ENCODE results near the gene CD163L1.
"Not testable (repeated sequence)": the region's sequence is repeated elsewhere in the genome, so short reads cannot be mapped to it uniquely, and the experiment has no call there.

Gene CD163L1

GRCh38 chr12:7448099-7448498 is 4.1 kb upstream of the CD163L1 start:
- no peak overlapping the region for H3K4me3 ChIP-seq (replicated peaks; ENCODE audit: low read depth, low read length)
- H3K27me3 ChIP-seq (replicated peaks; ENCODE audit: control insufficient read depth, insufficient read depth, low read length): no peaks in the 10 kb centered on the region
- no peak for DNase-seq (ENCODE audit: extremely low read depth, insufficient read length)
- TF ChIP-seq CTCF (IDR thresholded peaks at IDR 0.05; ENCODE audit: insufficient read depth, low read length, poor library complexity, severe bottlenecking): no peak
- H3K36me3 ChIP-seq (ENCODE audit: control insufficient read depth, insufficient read depth, low read length): no peaks in the 10 kb centered on the region

GRCh38 chr12:7444537-7444936 is 584 bp upstream of the CD163L1 start:
- Histone ChIP-seq H3K4me3 (replicated peaks; ENCODE audit: low read depth, low read length) (no peak overlapping the region), H3K36me3 (ENCODE audit: control insufficient read depth, insufficient read depth, low read length) (no peaks in the 10 kb centered on the region), H3K27me3 (replicated peaks; ENCODE audit: control insufficient read depth, insufficient read depth, low read length) (no peaks in the 10 kb centered on the region)
- TF ChIP-seq CTCF (IDR thresholded peaks at IDR 0.05; ENCODE audit: insufficient read depth, low read length, poor library complexity, severe bottlenecking): no peak
- DNase-seq (ENCODE audit: extremely low read depth, insufficient read length): no peak

- no peak overlapping the region for H3K4me3 ChIP-seq (replicated peaks; ENCODE audit: low read depth, low read length)
- no peaks in the 10 kb centered on the region for H3K36me3 ChIP-seq (ENCODE audit: control insufficient read depth, insufficient read depth, low read length)
- TF ChIP-seq CTCF (IDR thresholded peaks at IDR 0.05; ENCODE audit: insufficient read depth, low read length, poor library complexity, severe bottlenecking): no peak
- DNase-seq (ENCODE audit: extremely low read depth, insufficient read length): no peak
- no peaks in the 10 kb centered on the region for H3K27me3 ChIP-seq (replicated peaks; ENCODE audit: control insufficient read depth, insufficient read depth, low read length)
These were observed 2.7 kb downstream of the CD163L1 start for GRCh38 chr12:7441216-7441615.

GRCh38 chr12:7439579-7440505 is 4.1 kb downstream of the CD163L1 start:
- Histone ChIP-seq H3K27me3 (replicated peaks; ENCODE audit: control insufficient read depth, insufficient read depth, low read length) (no peaks in the 10 kb centered on the region), H3K36me3 (ENCODE audit: control insufficient read depth, insufficient read depth, low read length) (no peaks in the 10 kb centered on the region), H3K4me3 (replicated peaks; ENCODE audit: low read depth, low read length) (no peak overlapping the region)
- no peak for DNase-seq (ENCODE audit: extremely low read depth, insufficient read length)
- no peak for TF ChIP-seq CTCF (IDR thresholded peaks at IDR 0.05; ENCODE audit: insufficient read depth, low read length, poor library complexity, severe bottlenecking)

GRCh38 chr12:7438291-7438995 is 5.5 kb downstream of the CD163L1 start:
- H3K36me3 ChIP-seq (ENCODE audit: control insufficient read depth, insufficient read depth, low read length); H3K4me3 ChIP-seq (replicated peaks; ENCODE audit: low read depth, low read length); DNase-seq (ENCODE audit: extremely low read depth, insufficient read length); H3K27me3 ChIP-seq (replicated peaks; ENCODE audit: control insufficient read depth, insufficient read depth, low read length): not testable (repeated sequence)

- not testable (repeated sequence) for DNase-seq (ENCODE audit: extremely low read depth, insufficient read length); H3K27me3 ChIP-seq (replicated peaks; ENCODE audit: control insufficient read depth, insufficient read depth, low read length); H3K36me3 ChIP-seq (ENCODE audit: control insufficient read depth, insufficient read depth, low read length); H3K4me3 ChIP-seq (replicated peaks; ENCODE audit: low read depth, low read length)
These were observed 6.5 kb downstream of the CD163L1 start for GRCh38 chr12:7437494-7437893.

Measured in GM06990 (cell line).